Gastrocnemius medialis (tissue), 4 donors: ENCODE data around the gene CLEC17A. TPM values are rescaled to one million over a fixed set of nuclear protein-coding genes. Genes with fewer than 3 reads are reported as not detected.
A peak's percentile ranks its signal among the peaks of the same experiment; 100 is the strongest.

Experiments
- ATAC-seq, 2 donors: fragments of 150-250 bp; one replicate each; pipeline ENCODE4 v1.9.1; 2016
- DNase-seq, 2 donors: peaks; one replicate each; pipeline ENCODE4 v3.0.0-alpha.2; 2019
- H3K27ac ChIP-seq, 4 donors: fragments of 200-600 bp; sonication (generic); 1 replicate in 1 of 4; 2 replicates in 3 of 4; pipeline ENCODE4 v1.5.1; 2016 to 2018; ENCODE audit warnings: mild to moderate bottlenecking in 2 of 4, moderate library complexity in 1 of 4
- H3K27me3 ChIP-seq, 3 donors: fragments of 200-600 bp; sonication (generic) in 2 of 3; 1 replicate in 1 of 3; 2 replicates in 2 of 3; pipeline versions ENCODE4 v1.5.1 to v1.6.0; 2016 to 2019; ENCODE audit warnings: mild to moderate bottlenecking in 1 of 3, moderate library complexity in 1 of 3
- H3K36me3 ChIP-seq, 2 donors: fragments of 200-600 bp; sonication (generic) in 1 of 2; one replicate each; pipeline ENCODE4 v1.5.1; 2017 to 2018
- H3K4me1 ChIP-seq, 2 donors: fragments of 200-600 bp; sonication (generic) in 1 of 2; one replicate each; pipeline ENCODE4 v1.5.1; 2016 to 2017; ENCODE audit warnings: mild to moderate bottlenecking in 2 of 2
- H3K4me3 ChIP-seq, 4 donors: fragments of 200-600 bp; sonication (generic) in 3 of 4; 1 replicate in 1 of 4; 2 replicates in 3 of 4; pipeline ENCODE4 v1.5.1; 2016 to 2019; ENCODE audit warnings: mild to moderate bottlenecking in 2 of 4
- H3K9me3 ChIP-seq, 3 donors: fragments of 200-600 bp; sonication (generic) in 2 of 3; 1 replicate in 1 of 3; 2 replicates in 2 of 3; pipeline ENCODE4 v1.5.1; 2016 to 2019
- CTCF ChIP-seq, 5 experiments: fragments of 450-650 bp in 3 of 5; fragments of 200-600 bp in 2 of 5; sonication (generic) in 2 of 5; IDR thresholded peaks in 4 of 5; conservative IDR thresholded peaks in 1 of 5; 1 replicate in 4 of 5; 2 replicates in 1 of 5; pipeline ENCODE4 v1.5.1; 2016 to 2019; ENCODE audit warnings: antibody characterized with exemption in 5 of 5, mild to moderate bottlenecking in 3 of 5, moderate library complexity in 3 of 5
- POLR2A ChIP-seq, 2 donors: fragments of 450-650 bp; IDR thresholded peaks; one replicate each; pipeline ENCODE4 v1.6.1; 2017; ENCODE audit warnings: antibody characterized with exemption in 2 of 2, mild to moderate bottlenecking in 2 of 2, moderate library complexity in 2 of 2
- in situ Hi-C, 4 donors: fragments of 200-750 bp; cut with MboI; loops; one replicate each; pipeline versions ENCODE4 v1.15.0 to v1.8.0; 2017; ENCODE audit warnings: low sequenced_read_pairs in 4 of 4
- intact Hi-C: fragments of 100-400 bp; cut with DNase I; formaldehyde crosslinking; loops from one replicate; pipeline ENCODE4 v1.15.1; 2023; ENCODE audit warnings: low total_unique reads
- total RNA-seq, 4 donors: library from RNA; depleted of rRNA; stranded (reverse); fragments of >200 nt; gene quantifications; one replicate each; pipeline versions ENCODE4 v1.1.0 to v1.2.3, GENCODE V29; 2016

CLEC17A gene
- total RNA-seq, 4 donors from 2014 or later: not detected

GRCh38 chr19:14565298-14565679, 17.6 kb upstream of the CLEC17A start:
- ATAC-seq (no peak), DNase-seq (peak in 1 of 2 donors; percentile 40)
- Histone ChIP-seq H3K27me3 (no peaks in the 10 kb centered on the region), H3K9me3 (no peaks in the 10 kb centered on the region), H3K4me3 (no peak overlapping the region), H3K27ac (peak overlapping the region; percentile 98 to 100 (median 99)), H3K4me1 (peaks cover 36 to 41% of the 10 kb centered on the region in 2 donors), H3K36me3 (peaks cover 0 to 12% of the 10 kb centered on the region in 2 donors)
- in situ Hi-C loops: loop anchor here in 1 of 4 donors (10.0 kb wide), 1 partner anchor 50 kb away; the partner anchor contains the start of gene DNAJB1
- intact Hi-C loops: loop anchor here (10.0 kb wide), 4 partner anchors 560 to 1790 kb away; partner anchors contain the start of genes HOOK2 and WIZ
- TF ChIP-seq POLR2A (IDR thresholded peaks at IDR 0.05) (no peak), CTCF (IDR thresholded peaks at IDR 0.05 in 4 of 5, conservative IDR thresholded peaks at IDR 0.05 in 1 of 5) (no peak)

GRCh38 chr19:14565765-14566711, 16.8 kb upstream of the CLEC17A start:
- Histone ChIP-seq H3K4me1 (peaks cover 36 to 41% of the 10 kb centered on the region in 2 donors), H3K9me3 (no peaks in the 10 kb centered on the region), H3K27ac (peak overlapping the region in 1 of 4 donors; percentile 100), H3K27me3 (no peaks in the 10 kb centered on the region), H3K36me3 (peaks cover 0 to 12% of the 10 kb centered on the region in 2 donors), H3K4me3 (no peak overlapping the region)
- ATAC-seq: no peak
- no peak for DNase-seq
- intact Hi-C loops (loop anchor here (10.0 kb wide), 4 partner anchors 559 to 1791 kb away; partner anchors contain the start of genes HOOK2 and WIZ), in situ Hi-C loops (loop anchor here in 1 of 4 donors (10.0 kb wide), 1 partner anchor 51 kb away; the partner anchor contains the start of gene DNAJB1)
- TF ChIP-seq CTCF (IDR thresholded peaks at IDR 0.05 in 4 of 5, conservative IDR thresholded peaks at IDR 0.05 in 1 of 5): no peak
- TF ChIP-seq POLR2A (IDR thresholded peaks at IDR 0.05): no peak

GRCh38 chr19:14566712-14567077, 16.2 kb upstream of the CLEC17A start:
- ATAC-seq: no peak
- no peak overlapping the region for H3K4me3 ChIP-seq
- no peaks in the 10 kb centered on the region for H3K27me3 ChIP-seq
- H3K27ac ChIP-seq: no peak overlapping the region
- peaks cover 0 to 12% of the 10 kb centered on the region in 2 donors for H3K36me3 ChIP-seq
- no peaks in the 10 kb centered on the region for H3K9me3 ChIP-seq
- DNase-seq: no peak
- in situ Hi-C loops: loop anchor here in 1 of 4 donors (10.0 kb wide), 1 partner anchor 52 kb away; the partner anchor contains the start of gene DNAJB1
- intact Hi-C loops: loop anchor here (10.0 kb wide), 4 partner anchors 558 to 1792 kb away; partner anchors contain the start of genes HOOK2 and WIZ
- H3K4me1 ChIP-seq: peaks cover 32 to 39% of the 10 kb centered on the region in 2 donors
- TF ChIP-seq CTCF (IDR thresholded peaks at IDR 0.05 in 4 of 5, conservative IDR thresholded peaks at IDR 0.05 in 1 of 5) (no peak), POLR2A (IDR thresholded peaks at IDR 0.05) (no peak)

- in situ Hi-C loops (loop anchor here in 1 of 4 donors (10.0 kb wide), 1 partner anchor 52 kb away; the partner anchor contains the start of gene DNAJB1), intact Hi-C loops (loop anchor here (10.0 kb wide), 4 partner anchors 558 to 1792 kb away; partner anchors contain the start of genes HOOK2 and WIZ)
- Histone ChIP-seq H3K27ac (peak overlapping the region in 1 of 4 donors; percentile 27), H3K9me3 (no peaks in the 10 kb centered on the region), H3K36me3 (peaks cover 0 to 12% of the 10 kb centered on the region in 2 donors), H3K27me3 (no peaks in the 10 kb centered on the region), H3K4me3 (no peak overlapping the region), H3K4me1 (peaks cover 28 to 37% of the 10 kb centered on the region in 2 donors)
- DNase-seq (no peak), ATAC-seq (no peak)
- no peak for TF ChIP-seq POLR2A (IDR thresholded peaks at IDR 0.05)
- TF ChIP-seq CTCF (IDR thresholded peaks at IDR 0.05 in 4 of 5, conservative IDR thresholded peaks at IDR 0.05 in 1 of 5): no peak
Measured at GRCh38 chr19:14567079-14567478, 15.8 kb upstream of the CLEC17A start.
